ENCODE measurements around the gene PBX3.

DNA sequence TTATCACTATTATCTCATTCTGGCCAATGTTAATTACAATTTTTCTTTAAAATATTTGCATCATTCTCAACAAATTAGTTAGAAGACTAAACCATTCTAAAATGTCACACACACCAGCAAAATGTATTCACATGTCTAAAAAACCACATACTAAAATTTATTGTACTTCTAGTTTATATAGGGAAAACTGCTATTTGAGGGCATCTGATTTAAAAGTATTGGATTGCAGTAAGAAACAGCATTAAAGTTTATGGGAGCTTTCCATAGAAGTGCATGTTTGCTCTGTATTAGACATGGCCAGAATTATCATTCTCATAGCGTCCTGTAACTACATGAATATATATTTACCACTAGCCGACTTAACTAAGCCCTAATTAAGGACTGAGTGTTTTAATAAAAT lies 150.3 kb downstream of the PBX3 start:
- TF ChIP-seq SUZ12 (IDR thresholded peaks at IDR 0.05; ENCODE audit: extremely low read depth, insufficient read depth, insufficient read length): no peak
- TF ChIP-seq ZNF274 (IDR thresholded peaks at IDR 0.05; ENCODE audit: low read depth, low read length): no peak

Data from NT2/D1 (cell line).